ENCODE measurements around the gene CD99. TPM values are rescaled to one million over a fixed set of nuclear protein-coding genes. Genes with fewer than 3 reads are reported as not detected.

Gene CD99
- total RNA-seq: 100 to 1,000 TPM; 259 to 286 TPM

- peak; percentile 94 for DNase-seq
- H3K27me3 Mint-ChIP-seq: peaks cover 5% of the 10 kb centered on the region
- peak; percentile 90 for ATAC-seq
- H3K36me3 Mint-ChIP-seq: peaks cover 22% of the 10 kb centered on the region
- peak within 1 kb of the TSS; percentile 95 for H3K4me3 Mint-ChIP-seq
- peaks cover 26% of the 10 kb centered on the region for H3K4me1 Mint-ChIP-seq
- CTCF ChIA-PET: no interaction called here
- no peaks in the 10 kb centered on the region for H3K9me3 Mint-ChIP-seq (ENCODE audit: low read depth)
- H3K27ac Mint-ChIP-seq: peak within 1 kb of the TSS; percentile 96
These were observed at the start of gene CD99 for GRCh38 chrX:2690856-2691542. TSS of gene CD99 (plus strand) at chrX:2691295. CDS start at chrX:2691361, 66 bp downstream.

DNA sequence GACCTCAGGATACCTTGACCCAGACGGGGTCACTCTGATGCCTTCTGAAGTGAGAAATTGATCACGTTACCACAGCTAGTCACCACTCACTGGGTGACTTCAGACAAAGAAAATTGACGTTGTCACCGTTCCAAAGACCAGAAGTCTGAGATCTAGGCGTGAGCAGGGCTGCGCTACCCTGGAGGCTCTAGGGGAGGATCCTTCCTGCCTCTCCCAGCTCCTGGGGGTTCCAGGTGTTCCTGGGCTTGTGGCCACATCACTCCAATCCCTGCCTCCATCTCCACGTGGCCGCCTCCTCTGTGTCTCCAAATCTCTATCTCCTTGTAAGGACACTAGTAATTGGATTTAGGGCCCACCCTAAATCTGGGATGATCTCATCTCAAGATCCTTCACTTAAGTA lies 48.9 kb upstream of the CD99 start:
- peaks cover 34% of the 10 kb centered on the region for H3K36me3 Mint-ChIP-seq
- CTCF ChIA-PET: no interaction called here
- no peak overlapping the region for H3K27ac Mint-ChIP-seq
- ATAC-seq: no peak
- no peak for DNase-seq
- peaks cover 29% of the 10 kb centered on the region for H3K4me1 Mint-ChIP-seq
- no peaks in the 10 kb centered on the region for H3K9me3 Mint-ChIP-seq (ENCODE audit: low read depth)
- H3K27me3 Mint-ChIP-seq: no peaks in the 10 kb centered on the region
- no peak overlapping the region for H3K4me3 Mint-ChIP-seq

GRCh38 chrX:2642791-2643190 lies 48.3 kb upstream of the CD99 start:
- H3K27ac Mint-ChIP-seq: no peak overlapping the region
- peaks cover 28% of the 10 kb centered on the region for H3K4me1 Mint-ChIP-seq
- H3K36me3 Mint-ChIP-seq: peaks cover 28% of the 10 kb centered on the region
- CTCF ChIA-PET: no interaction called here
- H3K4me3 Mint-ChIP-seq: no peak overlapping the region
- no peaks in the 10 kb centered on the region for H3K9me3 Mint-ChIP-seq (ENCODE audit: low read depth)
- no peaks in the 10 kb centered on the region for H3K27me3 Mint-ChIP-seq
- ATAC-seq: no peak
- no peak for DNase-seq

DNA sequence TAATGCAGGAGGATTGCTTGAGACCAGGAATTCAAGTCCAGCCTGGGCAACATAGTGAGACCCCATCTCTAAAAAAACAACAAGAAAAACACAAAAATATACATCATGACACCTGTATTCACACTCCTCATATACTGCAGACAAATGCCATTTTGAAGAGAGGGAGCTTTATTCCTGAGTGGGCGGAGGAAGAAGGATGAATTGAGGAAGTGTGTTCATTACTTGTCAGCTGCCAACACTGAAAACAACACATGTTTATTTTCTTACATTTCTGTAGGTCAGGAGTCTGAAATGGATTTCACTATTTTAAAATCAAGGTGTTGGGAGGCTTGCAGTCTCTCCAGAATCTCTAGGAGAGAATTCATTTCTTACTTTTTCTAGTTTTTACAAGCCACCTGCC lies 47.2 kb upstream of the CD99 start:
- Mint-ChIP-seq H3K9me3 (ENCODE audit: low read depth) (no peaks in the 10 kb centered on the region), H3K4me1 (peaks cover 19% of the 10 kb centered on the region), H3K27ac (no peak overlapping the region), H3K4me3 (no peak overlapping the region), H3K27me3 (no peaks in the 10 kb centered on the region), H3K36me3 (peaks cover 21% of the 10 kb centered on the region)
- DNase-seq (no peak), ATAC-seq (no peak)
- CTCF ChIA-PET: no interaction called here

GRCh38 chrX:2645563-2645962 lies 45.5 kb upstream of the CD99 start:
- Mint-ChIP-seq H3K36me3 (peaks cover 16% of the 10 kb centered on the region), H3K9me3 (ENCODE audit: low read depth) (no peaks in the 10 kb centered on the region), H3K4me3 (no peak overlapping the region), H3K27me3 (no peaks in the 10 kb centered on the region), H3K4me1 (peaks cover 15% of the 10 kb centered on the region), H3K27ac (no peak overlapping the region)
- DNase-seq (no peak), ATAC-seq (no peak)
- CTCF ChIA-PET: no interaction called here

- no peak overlapping the region for H3K27ac Mint-ChIP-seq
- no peak for DNase-seq
- peaks cover 13% of the 10 kb centered on the region for H3K36me3 Mint-ChIP-seq
- CTCF ChIA-PET: no interaction called here
- no peak overlapping the region for H3K4me3 Mint-ChIP-seq
- ATAC-seq: no peak
- H3K9me3 Mint-ChIP-seq (ENCODE audit: low read depth): no peaks in the 10 kb centered on the region
- no peaks in the 10 kb centered on the region for H3K27me3 Mint-ChIP-seq
- peaks cover 10% of the 10 kb centered on the region for H3K4me1 Mint-ChIP-seq
These were observed 43.5 kb upstream of the CD99 start for GRCh38 chrX:2647627-2648026.

GRCh38 chrX:2650037-2650436 lies 41.1 kb upstream of the CD99 start:
- Mint-ChIP-seq H3K9me3 (ENCODE audit: low read depth) (no peaks in the 10 kb centered on the region), H3K4me1 (peaks cover 3% of the 10 kb centered on the region), H3K27me3 (no peaks in the 10 kb centered on the region), H3K4me3 (no peak overlapping the region), H3K36me3 (peaks cover 19% of the 10 kb centered on the region), H3K27ac (no peak overlapping the region)
- CTCF ChIA-PET: no interaction called here
- ATAC-seq (no peak), DNase-seq (no peak)

DNA sequence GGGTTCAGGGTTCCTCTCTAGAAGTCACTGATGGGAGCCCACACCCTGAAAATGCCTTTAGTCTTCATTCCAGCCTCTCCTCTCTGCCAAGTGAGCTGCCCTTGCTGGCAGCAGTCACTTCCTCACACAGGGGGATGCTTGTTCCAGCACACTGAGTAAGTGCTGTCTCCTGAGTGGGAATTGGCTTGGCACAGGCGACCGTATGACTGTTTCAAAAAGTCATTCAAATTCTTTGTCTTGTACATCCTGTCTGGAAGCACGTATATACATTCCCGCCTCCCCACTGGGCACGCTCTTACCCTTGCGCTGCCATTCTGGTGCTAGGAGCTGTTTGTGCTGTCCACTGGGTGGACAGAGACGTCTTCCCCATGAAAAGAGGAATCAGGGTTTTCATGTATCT lies 40.2 kb upstream of the CD99 start:
- Mint-ChIP-seq H3K4me1 (peaks cover 3% of the 10 kb centered on the region), H3K27ac (no peak overlapping the region), H3K27me3 (no peaks in the 10 kb centered on the region), H3K4me3 (no peak overlapping the region), H3K36me3 (peaks cover 19% of the 10 kb centered on the region), H3K9me3 (ENCODE audit: low read depth) (no peaks in the 10 kb centered on the region)
- DNase-seq (no peak), ATAC-seq (no peak)
- CTCF ChIA-PET: no interaction called here

DNA sequence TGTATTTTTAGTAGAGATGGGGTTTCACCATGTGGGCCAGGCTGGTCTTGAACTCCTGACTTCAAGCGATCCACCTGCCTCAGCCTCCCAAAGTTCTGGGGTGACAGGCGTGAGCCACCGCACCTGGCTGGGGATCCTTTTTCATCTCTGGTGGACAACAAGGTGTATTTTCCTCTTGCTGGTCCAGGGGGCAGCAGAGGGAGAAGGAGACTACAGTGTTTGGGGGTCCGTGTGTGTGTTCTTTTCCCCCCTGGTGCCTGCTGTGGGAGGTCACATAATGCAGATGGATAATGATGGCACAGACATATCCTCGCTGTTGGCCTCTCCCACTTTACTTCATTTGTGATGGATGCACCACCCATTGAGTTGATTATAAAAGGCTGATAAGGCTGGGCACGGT lies 39.0 kb upstream of the CD99 start:
- Mint-ChIP-seq H3K27ac (no peak overlapping the region), H3K27me3 (no peaks in the 10 kb centered on the region), H3K36me3 (peaks cover 16% of the 10 kb centered on the region), H3K4me1 (peaks cover 3% of the 10 kb centered on the region), H3K4me3 (no peak overlapping the region), H3K9me3 (ENCODE audit: low read depth) (no peaks in the 10 kb centered on the region)
- no peak for DNase-seq
- ATAC-seq: no peak
- CTCF ChIA-PET: no interaction called here

GRCh38 chrX:2654436-2655340 lies 36.4 kb upstream of the CD99 start:
- Mint-ChIP-seq H3K4me3 (no peak overlapping the region), H3K27me3 (no peaks in the 10 kb centered on the region), H3K9me3 (ENCODE audit: low read depth) (no peaks in the 10 kb centered on the region), H3K27ac (no peak overlapping the region), H3K4me1 (no peaks in the 10 kb centered on the region), H3K36me3 (peaks cover 14% of the 10 kb centered on the region)
- DNase-seq (no peak), ATAC-seq (no peak)
- CTCF ChIA-PET: no interaction called here

- Mint-ChIP-seq H3K4me3 (no peak overlapping the region), H3K9me3 (ENCODE audit: low read depth) (no peaks in the 10 kb centered on the region), H3K27me3 (no peaks in the 10 kb centered on the region), H3K27ac (no peak overlapping the region), H3K36me3 (peaks cover 7% of the 10 kb centered on the region), H3K4me1 (no peaks in the 10 kb centered on the region)
- CTCF ChIA-PET: no interaction called here
- no peak for DNase-seq
- ATAC-seq: no peak
These were observed 34.7 kb upstream of the CD99 start for GRCh38 chrX:2656257-2656836.

- peaks cover 7% of the 10 kb centered on the region for H3K36me3 Mint-ChIP-seq
- no peak overlapping the region for H3K27ac Mint-ChIP-seq
- H3K4me3 Mint-ChIP-seq: no peak overlapping the region
- H3K4me1 Mint-ChIP-seq: no peaks in the 10 kb centered on the region
- DNase-seq (no peak), ATAC-seq (no peak)
- H3K27me3 Mint-ChIP-seq: no peaks in the 10 kb centered on the region
- no peaks in the 10 kb centered on the region for H3K9me3 Mint-ChIP-seq (ENCODE audit: low read depth)
- CTCF ChIA-PET: no interaction called here
These were observed 33.5 kb upstream of the CD99 start for GRCh38 chrX:2657532-2658113.

- Mint-ChIP-seq H3K27ac (no peak overlapping the region), H3K27me3 (no peaks in the 10 kb centered on the region), H3K36me3 (peaks cover 3% of the 10 kb centered on the region), H3K4me3 (no peak overlapping the region), H3K4me1 (no peaks in the 10 kb centered on the region), H3K9me3 (ENCODE audit: low read depth) (no peaks in the 10 kb centered on the region)
- DNase-seq (no peak), ATAC-seq (no peak)
- CTCF ChIA-PET: no interaction called here
These were observed 32.4 kb upstream of the CD99 start for GRCh38 chrX:2658585-2659292.

Data from activated CD8-positive, alpha-beta memory T cell treated with anti-CD3 and anti-CD28 coated beads, Interleukin-2, amount 10 ng/mL, durations not matched to agents 7 days and 5 days (primary cell).